Hematopoietic multipotent progenitor cell treated with erythropoietin and hydrocortisone succinate and interleukin-3 and kit ligand, for 15 days (in vitro differentiated cells): ENCODE measurements around the gene GINS2.

Experiments
- DNase-seq: peaks from one replicate; pipeline ENCODE4 v3.0.0-alpha.2; 2015; ENCODE audit warnings: low spot score

GINS2 gene

GRCh38 chr16:85689285-85689949 lies 663 bp upstream of the GINS2 start:
- no peak for DNase-seq

GRCh38 chr16:85687651-85688471 lies 893 bp downstream of the GINS2 start:
- DNase-seq: no peak

- no peak for DNase-seq
These were observed 1.7 kb downstream of the GINS2 start for GRCh38 chr16:85686912-85687591.

GRCh38 chr16:85685251-85685650 lies 3.5 kb downstream of the GINS2 start:
- DNase-seq: no peak

GRCh38 chr16:85683363-85683762 lies 5.4 kb downstream of the GINS2 start:
- peak; percentile 30 for DNase-seq

GRCh38 chr16:85682516-85682915 lies 6.2 kb downstream of the GINS2 start:
- DNase-seq: no peak

- no peak for DNase-seq
These were observed 7.5 kb downstream of the GINS2 start for GRCh38 chr16:85681255-85681654.

- no peak for DNase-seq
These were observed 8.3 kb downstream of the GINS2 start for GRCh38 chr16:85680352-85680944.

- no peak for DNase-seq
These were observed 8.9 kb downstream of the GINS2 start for GRCh38 chr16:85679870-85680269.

GRCh38 chr16:85678821-85679220 lies 9.9 kb downstream of the GINS2 start:
- DNase-seq: no peak

- DNase-seq: no peak
These were observed 10.7 kb downstream of the GINS2 start for GRCh38 chr16:85678016-85678415.

GRCh38 chr16:85677383-85677967 lies 11.3 kb downstream of the GINS2 start:
- no peak for DNase-seq

GRCh38 chr16:85676466-85676865 lies 12.3 kb downstream of the GINS2 start:
- DNase-seq: peak; percentile 52

GRCh38 chr16:85675251-85675874 lies 13.4 kb downstream of the GINS2 start:
- DNase-seq: peak; percentile 50

- DNase-seq: no peak
These were observed 13.9 kb downstream of the GINS2 start for GRCh38 chr16:85674828-85675227.

- no peak for DNase-seq
These were observed 14.4 kb downstream of the GINS2 start for GRCh38 chr16:85674418-85674755.

- DNase-seq: peak; percentile 96
These were observed 15.0 kb downstream of the GINS2 start for GRCh38 chr16:85673529-85674417.

GRCh38 chr16:85670840-85671239 lies 17.9 kb downstream of the GINS2 start:
- DNase-seq: no peak

- DNase-seq: no peak
These were observed 19.9 kb downstream of the GINS2 start for GRCh38 chr16:85668676-85669424.

GRCh38 chr16:85667841-85668413 lies 20.8 kb downstream of the GINS2 start:
- no peak for DNase-seq
